Stomach (tissue), 9 donors: ENCODE measurements around the gene KLK10. TPM values are rescaled to one million over a fixed set of nuclear protein-coding genes. Genes with fewer than 3 reads are reported as not detected.

Experiments
- DNase-seq, 2 donors: peaks; one replicate each; pipeline versions ENCODE4 v3.0.0 to v3.0.0-alpha.2; 2013 to 2019
- H3K27ac ChIP-seq, 5 donors: fragments of 200-600 bp in 4 of 5; sonication (generic) in 4 of 5; one replicate each; pipeline ENCODE4 v1.5.1; 2013 to 2019; ENCODE audit warnings: mild to moderate bottlenecking in 1 of 5, moderate library complexity in 1 of 5
- H3K27me3 ChIP-seq, 3 donors: fragments of 200-600 bp; sonication (generic); one replicate each; pipeline ENCODE4 v1.5.1; 2017 to 2019; ENCODE audit warnings: mixed run types in 1 of 3
- H3K36me3 ChIP-seq, 4 donors: fragments of 200-600 bp; sonication (generic); 1 replicate in 3 of 4; 2 replicates in 1 of 4; pipeline ENCODE4 v1.5.1; 2016 to 2019
- H3K4me1 ChIP-seq, 4 donors: fragments of 200-600 bp; sonication (generic); one replicate each; pipeline ENCODE4 v1.5.1; 2016 to 2019
- H3K4me3 ChIP-seq, 4 donors: fragments of 200-600 bp; sonication (generic) in 3 of 4; one replicate each; pipeline ENCODE4 v1.5.1; 2016 to 2019; ENCODE audit warnings: mild to moderate bottlenecking in 1 of 4
- H3K9me3 ChIP-seq, 4 donors: fragments of 200-600 bp; sonication (generic); one replicate each; pipeline ENCODE4 v1.5.1; 2016 to 2019
- CTCF ChIP-seq, 7 experiments: fragments of 450-650 bp in 4 of 7; fragments of 200-600 bp in 3 of 7; sonication (generic) in 3 of 7; IDR thresholded peaks; one replicate each; pipeline ENCODE4 v1.5.1; 2016 to 2019; ENCODE audit warnings: antibody characterized with exemption in 7 of 7, control low read depth in 2 of 7, mild to moderate bottlenecking in 1 of 7
- EP300 ChIP-seq: sonication (generic); formaldehyde crosslinking; IDR thresholded peaks from one replicate; pipeline ENCODE4 v1.6.1; 2017; ENCODE audit warnings: antibody characterized with exemption
- POLR2A ChIP-seq, 4 donors: fragments of 450-650 bp; IDR thresholded peaks; one replicate each; pipeline ENCODE4 v1.6.1; 2016; ENCODE audit warnings: antibody characterized with exemption in 4 of 4, control low read depth in 2 of 4, mild to moderate bottlenecking in 1 of 4, moderate library complexity in 1 of 4
- POLR2AphosphoS5 ChIP-seq, 3 donors: sonication (generic); formaldehyde crosslinking; IDR thresholded peaks; one replicate each; pipeline ENCODE4 v1.6.1; 2016; ENCODE audit warnings: antibody characterized with exemption in 3 of 3
- WGBS, 5 donors: extraction: QIAGEN DNeasy Blood & Tissue Kit in 3 of 5; methylation state at CpG; one replicate each; pipeline versions ENCODE4 v1.1.5 to v1.1.7; 2013 to 2018; 5-methylcytosine and 5-hydroxymethylcytosine counted together
- intact Hi-C: fragments of 100-400 bp; cut with DNase I; formaldehyde crosslinking; loops from one replicate; pipeline ENCODE4 v1.15.1; 2023; ENCODE audit warnings: low total_unique reads
- polyA plus RNA-seq, 3 donors: library from polyadenylated mRNA; stranded (reverse); fragments of 200-250 nt; gene quantifications; one replicate each; pipeline ENCODE4 v1.2.3, GENCODE V29; 2013
- total RNA-seq, 5 donors: library from RNA; depleted of rRNA; stranded (reverse); fragments of >200 nt; gene quantifications; one replicate each; pipeline versions ENCODE4 v1.1.0 to v1.2.3, GENCODE V29; 2014 to 2016
- donor health status: healthy with polysubstance abuse.
- donor health status: Bipolar disorder and iron deficiency.
- donor health status: healthy.

Gene KLK10
- total and polyA plus RNA-seq, 8 donors: 1.3 to 62.7 (median 3.0) TPM; not detected in 4

GRCh38 chr19:51001515-51001914, 18.0 kb downstream of the KLK10 start, which contains the start of gene KLK8:
Gene KLK8, minus strand, starts transcription at chr19:51001604. Its CDS starts 437 bp downstream, at chr19:51001167.
- Histone ChIP-seq H3K27ac (no peak within 1 kb of the TSS), H3K27me3 (peaks cover under 1 to 74% (median 35%) of the 10 kb centered on the region in 3 donors), H3K4me3 (no peak within 1 kb of the TSS), H3K9me3 (peaks cover 0 to 3% (median 0%) of the 10 kb centered on the region in 4 donors), H3K36me3 (no peaks in the 10 kb centered on the region), H3K4me1 (peaks cover 0 to 9% (median 0%) of the 10 kb centered on the region in 4 donors)
- intact Hi-C loops: no loop called here
- peak in 1 of 2 donors; percentile 39 for DNase-seq
- TF ChIP-seq EP300 (no peak), CTCF (IDR thresholded peaks at IDR 0.05) (no peak), POLR2AphosphoS5 (IDR thresholded peaks at IDR 0.05) (no peak), POLR2A (IDR thresholded peaks at IDR 0.05) (no peak)
- 24 to 38% (median 34%) methylated on average over 6 to 7 of the region's 7 CpGs for WGBS, 5 donors

GRCh38 chr19:51000981-51001380, 18.5 kb downstream of the KLK10 start:
- H3K4me3 ChIP-seq: no peak overlapping the region
- intact Hi-C loops: no loop called here
- H3K27ac ChIP-seq: no peak overlapping the region
- no peak for DNase-seq
- peaks cover 0 to 3% (median 0%) of the 10 kb centered on the region in 4 donors for H3K9me3 ChIP-seq
- 22 to 34% (median 33%) methylated on average over 15 to 16 of the region's 16 CpGs for WGBS, 5 donors
- no peak for TF ChIP-seq EP300
- H3K4me1 ChIP-seq: peaks cover 0 to 9% (median 0%) of the 10 kb centered on the region in 4 donors
- H3K27me3 ChIP-seq: peaks cover 0 to 74% (median 36%) of the 10 kb centered on the region in 3 donors
- H3K36me3 ChIP-seq: no peaks in the 10 kb centered on the region

- 82 to 91% (median 89%) methylated on average over 10 of the region's 10 CpGs for WGBS, 5 donors
- no peak for DNase-seq
- Histone ChIP-seq H3K4me3 (no peak overlapping the region), H3K27ac (no peak overlapping the region), H3K9me3 (peaks cover 0 to 3% (median 0%) of the 10 kb centered on the region in 4 donors), H3K4me1 (peaks cover 0 to 9% (median 0%) of the 10 kb centered on the region in 4 donors), H3K27me3 (peaks cover 0 to 70% (median 36%) of the 10 kb centered on the region in 3 donors), H3K36me3 (no peaks in the 10 kb centered on the region)
- TF ChIP-seq POLR2A (IDR thresholded peaks at IDR 0.05) (no peak), EP300 (no peak), CTCF (IDR thresholded peaks at IDR 0.05) (no peak), POLR2AphosphoS5 (IDR thresholded peaks at IDR 0.05) (no peak)
- intact Hi-C loops: no loop called here
Measured at GRCh38 chr19:51000426-51000825, 19.1 kb downstream of the KLK10 start.

GRCh38 chr19:50998686-50999085, 20.8 kb downstream of the KLK10 start:
- Histone ChIP-seq H3K27ac (no peak overlapping the region), H3K27me3 (peaks cover 0 to 67% (median 36%) of the 10 kb centered on the region in 3 donors), H3K9me3 (peaks cover 0 to 3% (median 0%) of the 10 kb centered on the region in 4 donors), H3K4me1 (peaks cover 0 to 9% (median 0%) of the 10 kb centered on the region in 4 donors), H3K36me3 (no peaks in the 10 kb centered on the region), H3K4me3 (no peak overlapping the region)
- DNase-seq: no peak
- no peak for TF ChIP-seq POLR2A (IDR thresholded peaks at IDR 0.05)
- TF ChIP-seq POLR2AphosphoS5 (IDR thresholded peaks at IDR 0.05): no peak
- TF ChIP-seq EP300: no peak
- no peak for TF ChIP-seq CTCF (IDR thresholded peaks at IDR 0.05)
- WGBS, 5 donors: 41 to 67% (median 54%) methylated on average over 4 of the region's 4 CpGs
- intact Hi-C loops: no loop called here

- Histone ChIP-seq H3K27me3 (peaks cover 0 to 60% (median 34%) of the 10 kb centered on the region in 3 donors), H3K4me3 (no peak overlapping the region), H3K27ac (no peak overlapping the region), H3K4me1 (peaks cover 0 to 9% (median 0%) of the 10 kb centered on the region in 4 donors), H3K36me3 (no peaks in the 10 kb centered on the region), H3K9me3 (peaks cover 0 to 3% (median 0%) of the 10 kb centered on the region in 4 donors)
- 58 to 73% (median 60%) methylated on average over 5 of the region's 5 CpGs for WGBS, 5 donors
- no peak for DNase-seq
- TF ChIP-seq POLR2AphosphoS5 (IDR thresholded peaks at IDR 0.05): no peak
- TF ChIP-seq POLR2A (IDR thresholded peaks at IDR 0.05): no peak
- TF ChIP-seq CTCF (IDR thresholded peaks at IDR 0.05): no peak
- TF ChIP-seq EP300: no peak
- intact Hi-C loops: no loop called here
Measured at GRCh38 chr19:50998061-50998460, 21.4 kb downstream of the KLK10 start.
